HepG2 (cell line): Measurements from ENCODE around the gene RMI2. TPM values are rescaled to one million over a fixed set of nuclear protein-coding genes. Genes with fewer than 3 reads are reported as not detected.

Source experiments
- ATF1 ChIP-seq: IDR thresholded peaks from 2 replicates; pipeline ENCODE4 v1.6.1; 2016; ENCODE audit warnings: mild to moderate bottlenecking, control low read depth
- ATM ChIP-seq: fragments of 450-650 bp; IDR thresholded peaks from 2 replicates; pipeline ENCODE4 v1.7.1; 2017; ENCODE audit warnings: mild to moderate bottlenecking, borderline replicate concordance
- GZF1 ChIP-seq: sonication (generic); formaldehyde crosslinking; IDR thresholded peaks from 2 replicates; pipeline ENCODE4 v1.5.1; 2020; ENCODE audit warnings: mild to moderate bottlenecking, missing genetic modification reagents
- KLF13 ChIP-seq: sonication (generic); formaldehyde crosslinking; IDR thresholded peaks from 2 replicates; pipeline ENCODE4 v1.4.0; 2020; ENCODE audit warnings: mild to moderate bottlenecking, missing genetic modification reagents
- MAF1 ChIP-seq: sonication (generic); formaldehyde crosslinking; IDR thresholded peaks from 2 replicates; pipeline ENCODE4 v1.5.0; 2020; ENCODE audit warnings: missing genetic modification reagents, borderline replicate concordance
- NFYC ChIP-seq: IDR thresholded peaks from 2 replicates; pipeline ENCODE4 v1.6.1; 2016; ENCODE audit warnings: missing genetic modification reagents, missing compliant biosample characterization
- PAX8 ChIP-seq: sonication (generic); formaldehyde crosslinking; IDR thresholded peaks from 2 replicates; pipeline ENCODE4 v1.8.0; 2022; ENCODE audit warnings: mild to moderate bottlenecking, missing genetic modification reagents, borderline replicate concordance
- PCBP1 ChIP-seq: fragments of 200-400 bp; formaldehyde crosslinking; IDR thresholded peaks from 2 replicates; pipeline ENCODE4 v1.6.1; 2017; ENCODE audit warnings: mild to moderate bottlenecking, low read depth, low read length, borderline replicate concordance
- RCOR2 ChIP-seq: IDR thresholded peaks from 2 replicates; pipeline ENCODE4 v1.6.1; 2016; ENCODE audit warnings: missing biosample characterization, missing genetic modification reagents
- RXRB ChIP-seq: IDR thresholded peaks from 2 replicates; pipeline ENCODE4 v1.6.1; 2016; ENCODE audit warnings: borderline replicate concordance, missing genetic modification reagents, missing compliant biosample characterization
- TBL1XR1 ChIP-seq: fragments of 150-350 bp; IDR thresholded peaks from 2 replicates; pipeline ENCODE4 v1.6.1; 2014; ENCODE audit warnings: borderline replicate concordance, low read length; ENCODE audit not compliant: partially characterized antibody
- ZNF781 ChIP-seq: sonication (generic); formaldehyde crosslinking; IDR thresholded peaks from 2 replicates; pipeline ENCODE4 v1.5.1; 2020; ENCODE audit warnings: borderline replicate concordance, mild to moderate bottlenecking, missing genetic modification reagents; ENCODE audit errors: not compliant biosample characterization
- ZNF790 ChIP-seq: sonication (generic); formaldehyde crosslinking; IDR thresholded peaks from 2 replicates; pipeline ENCODE4 v1.8.0; 2022; ENCODE audit warnings: missing genetic modification reagents, mild to moderate bottlenecking, borderline replicate concordance
- polyA plus RNA-seq, 8 experiments: library from polyadenylated mRNA; depleted of rRNA in 3 of 8; stranded (reverse) in 7 of 8; unstranded in 1 of 8; fragments of >200 nt; fragmentation: Illumina TruSeq in 4 of 8; extraction: Trizol in 4 of 8; gene quantifications; 2 replicates each; pipeline versions ENCODE4 v1.2.1 to v1.2.3, GENCODE V29; 2011 to 2016; ENCODE audit warnings: low read depth in 4 of 8, missing spikeins in 1 of 8, mixed read lengths in 1 of 8; ENCODE audit not compliant: insufficient read depth in 1 of 8
- total RNA-seq, 5 experiments: library from RNA; depleted of rRNA; stranded (reverse); fragments of >200 nt; fragmentation: Illumina TruSeq; extraction: Trizol; gene quantifications; 2 replicates each; pipeline ENCODE4 v1.2.3, GENCODE V29; 2016; ENCODE audit warnings: low read depth in 1 of 5
- TF ChIP-seq, protein P1 (sequence below): sonication (generic); formaldehyde crosslinking; IDR thresholded peaks from 2 replicates; pipeline ENCODE4 v1.9.0; 2021; ENCODE audit warnings: missing genetic modification reagents, mild to moderate bottlenecking, borderline replicate concordance
- TF ChIP-seq, protein P2 (sequence below): sonication (generic); formaldehyde crosslinking; IDR thresholded peaks from 2 replicates; pipeline ENCODE4 v1.8.1; 2022; ENCODE audit warnings: low read depth, mild to moderate bottlenecking, missing genetic modification reagents
- TF ChIP-seq, protein P3 (sequence below): IDR thresholded peaks from 2 replicates; pipeline ENCODE4 v1.6.1; 2016; ENCODE audit warnings: missing biosample characterization, missing genetic modification reagents, low read depth
- TF ChIP-seq, protein P4 (sequence below): sonication (generic); formaldehyde crosslinking; IDR thresholded peaks from 2 replicates; pipeline ENCODE4 v1.5.0; 2020; ENCODE audit warnings: mild to moderate bottlenecking, missing genetic modification reagents

Gene RMI2
- total and polyA plus RNA-seq, 2 of the 13 experiments (the other 11 are each of a cell fraction or from before 2014, with no cell fraction given): 24.5 to 55.7 TPM

DNA sequence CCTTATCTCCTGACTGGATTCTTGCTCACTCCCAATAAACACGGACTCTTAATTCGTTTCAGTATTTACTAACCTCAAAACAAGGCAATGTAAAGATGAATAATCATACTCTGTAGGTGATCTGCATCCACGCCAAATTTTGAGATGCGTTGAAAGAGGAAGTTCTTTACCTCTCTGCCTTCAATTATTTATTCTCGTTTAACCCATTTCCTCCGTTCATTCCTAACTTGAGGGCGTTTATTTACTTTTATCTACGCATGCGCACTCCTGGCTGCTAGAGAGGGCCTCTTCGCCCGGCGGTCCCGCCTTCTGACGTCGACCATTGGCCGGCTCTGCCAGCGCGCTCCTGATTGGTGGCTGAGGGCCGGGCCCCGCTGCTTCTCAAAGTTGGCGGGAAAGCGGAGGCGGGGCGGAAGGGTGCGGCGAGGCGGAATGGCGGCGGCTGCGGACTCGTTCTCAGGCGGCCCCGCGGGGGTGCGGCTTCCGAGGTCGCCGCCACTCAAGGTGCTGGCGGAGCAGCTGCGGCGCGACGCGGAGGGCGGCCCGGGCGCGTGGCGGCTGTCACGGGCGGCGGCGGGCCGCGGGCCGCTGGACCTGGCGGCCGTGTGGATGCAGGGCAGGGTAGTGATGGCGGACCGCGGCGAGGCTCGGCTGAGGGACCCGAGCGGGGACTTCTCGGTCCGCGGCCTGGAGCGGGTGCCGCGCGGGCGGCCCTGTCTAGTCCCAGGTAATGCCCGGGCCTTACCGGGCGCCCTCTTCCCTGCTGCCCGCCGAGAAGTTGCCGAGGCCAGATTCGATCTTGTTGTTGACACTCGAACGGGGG, at the start of gene RMI2 (continued):
- TF ChIP-seq, protein P1, sequence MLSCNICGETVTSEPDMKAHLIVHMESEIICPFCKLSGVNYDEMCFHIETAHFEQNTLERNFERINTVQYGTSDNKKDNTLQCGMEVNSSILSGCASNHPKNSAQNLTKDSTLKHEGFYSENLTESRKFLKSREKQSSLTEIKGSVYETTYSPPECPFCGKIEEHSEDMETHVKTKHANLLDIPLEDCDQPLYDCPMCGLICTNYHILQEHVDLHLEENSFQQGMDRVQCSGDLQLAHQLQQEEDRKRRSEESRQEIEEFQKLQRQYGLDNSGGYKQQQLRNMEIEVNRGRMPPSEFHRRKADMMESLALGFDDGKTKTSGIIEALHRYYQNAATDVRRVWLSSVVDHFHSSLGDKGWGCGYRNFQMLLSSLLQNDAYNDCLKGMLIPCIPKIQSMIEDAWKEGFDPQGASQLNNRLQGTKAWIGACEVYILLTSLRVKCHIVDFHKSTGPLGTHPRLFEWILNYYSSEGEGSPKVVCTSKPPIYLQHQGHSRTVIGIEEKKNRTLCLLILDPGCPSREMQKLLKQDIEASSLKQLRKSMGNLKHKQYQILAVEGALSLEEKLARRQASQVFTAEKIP: no peak
- TF ChIP-seq PCBP1 (no peak), KLF13 (CRISPR knock-in tag) (no peak), RXRB (CRISPR knock-in tag) (no peak; the same call in 1 of the 2 replicates), ZNF790 (CRISPR knock-in tag) (no peak; the same call in 1 of the 2 replicates), RCOR2 (CRISPR knock-in tag) (0 out of 2 replicates have a peak, but pooled peaks have one; percentile 42), ZNF781 (CRISPR knock-in tag) (no peak), PAX8 (CRISPR knock-in tag) (peak; percentile 94), TBL1XR1 (no peak), ATM (no peak), ATF1 (CRISPR knock-in tag) (no peak), NFYC (CRISPR knock-in tag) (peak; percentile 98), MAF1 (0 out of 2 replicates have a peak, but pooled peaks have one; percentile 67), GZF1 (CRISPR knock-in tag) (no peak)
- TF ChIP-seq, protein P2, sequence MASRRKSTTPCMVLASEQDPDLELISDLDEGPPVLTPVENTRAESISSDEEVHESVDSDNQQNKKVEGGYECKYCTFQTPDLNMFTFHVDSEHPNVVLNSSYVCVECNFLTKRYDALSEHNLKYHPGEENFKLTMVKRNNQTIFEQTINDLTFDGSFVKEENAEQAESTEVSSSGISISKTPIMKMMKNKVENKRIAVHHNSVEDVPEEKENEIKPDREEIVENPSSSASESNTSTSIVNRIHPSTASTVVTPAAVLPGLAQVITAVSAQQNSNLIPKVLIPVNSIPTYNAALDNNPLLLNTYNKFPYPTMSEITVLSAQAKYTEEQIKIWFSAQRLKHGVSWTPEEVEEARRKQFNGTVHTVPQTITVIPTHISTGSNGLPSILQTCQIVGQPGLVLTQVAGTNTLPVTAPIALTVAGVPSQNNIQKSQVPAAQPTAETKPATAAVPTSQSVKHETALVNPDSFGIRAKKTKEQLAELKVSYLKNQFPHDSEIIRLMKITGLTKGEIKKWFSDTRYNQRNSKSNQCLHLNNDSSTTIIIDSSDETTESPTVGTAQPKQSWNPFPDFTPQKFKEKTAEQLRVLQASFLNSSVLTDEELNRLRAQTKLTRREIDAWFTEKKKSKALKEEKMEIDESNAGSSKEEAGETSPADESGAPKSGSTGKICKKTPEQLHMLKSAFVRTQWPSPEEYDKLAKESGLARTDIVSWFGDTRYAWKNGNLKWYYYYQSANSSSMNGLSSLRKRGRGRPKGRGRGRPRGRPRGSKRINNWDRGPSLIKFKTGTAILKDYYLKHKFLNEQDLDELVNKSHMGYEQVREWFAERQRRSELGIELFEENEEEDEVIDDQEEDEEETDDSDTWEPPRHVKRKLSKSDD: peak; percentile 70
- TF ChIP-seq, protein P3, sequence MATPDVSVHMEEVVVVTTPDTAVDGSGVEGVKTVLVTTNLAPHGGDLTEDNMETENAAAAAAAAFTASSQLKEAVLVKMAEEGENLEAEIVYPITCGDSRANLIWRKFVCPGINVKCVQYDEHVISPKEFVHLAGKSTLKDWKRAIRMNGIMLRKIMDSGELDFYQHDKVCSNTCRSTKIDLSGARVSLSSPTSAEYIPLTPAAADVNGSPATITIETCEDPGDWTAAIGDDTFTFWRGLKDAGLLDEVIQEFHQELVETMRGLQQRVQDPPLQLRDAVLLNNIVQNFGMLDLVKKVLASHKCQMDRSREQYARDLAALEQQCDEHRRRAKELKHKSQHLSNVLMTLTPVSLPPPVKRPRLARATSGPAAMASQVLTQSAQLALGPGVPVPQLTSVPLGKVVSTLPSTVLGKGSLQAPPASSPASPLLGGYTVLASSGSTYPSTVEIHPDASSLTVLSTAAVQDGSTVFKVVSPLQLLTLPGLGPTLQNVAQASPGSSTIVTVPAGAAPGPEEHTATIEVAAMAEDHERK (CRISPR knock-in tag): 0 out of 2 replicates have a peak, but pooled peaks have one; percentile 29
- TF ChIP-seq, protein P4, sequence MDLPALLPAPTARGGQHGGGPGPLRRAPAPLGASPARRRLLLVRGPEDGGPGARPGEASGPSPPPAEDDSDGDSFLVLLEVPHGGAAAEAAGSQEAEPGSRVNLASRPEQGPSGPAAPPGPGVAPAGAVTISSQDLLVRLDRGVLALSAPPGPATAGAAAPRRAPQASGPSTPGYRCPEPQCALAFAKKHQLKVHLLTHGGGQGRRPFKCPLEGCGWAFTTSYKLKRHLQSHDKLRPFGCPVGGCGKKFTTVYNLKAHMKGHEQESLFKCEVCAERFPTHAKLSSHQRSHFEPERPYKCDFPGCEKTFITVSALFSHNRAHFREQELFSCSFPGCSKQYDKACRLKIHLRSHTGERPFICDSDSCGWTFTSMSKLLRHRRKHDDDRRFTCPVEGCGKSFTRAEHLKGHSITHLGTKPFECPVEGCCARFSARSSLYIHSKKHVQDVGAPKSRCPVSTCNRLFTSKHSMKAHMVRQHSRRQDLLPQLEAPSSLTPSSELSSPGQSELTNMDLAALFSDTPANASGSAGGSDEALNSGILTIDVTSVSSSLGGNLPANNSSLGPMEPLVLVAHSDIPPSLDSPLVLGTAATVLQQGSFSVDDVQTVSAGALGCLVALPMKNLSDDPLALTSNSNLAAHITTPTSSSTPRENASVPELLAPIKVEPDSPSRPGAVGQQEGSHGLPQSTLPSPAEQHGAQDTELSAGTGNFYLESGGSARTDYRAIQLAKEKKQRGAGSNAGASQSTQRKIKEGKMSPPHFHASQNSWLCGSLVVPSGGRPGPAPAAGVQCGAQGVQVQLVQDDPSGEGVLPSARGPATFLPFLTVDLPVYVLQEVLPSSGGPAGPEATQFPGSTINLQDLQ (CRISPR knock-in tag): no peak
